Right renal cortex interstitium (tissue), 3 donors: Measurements from ENCODE around the gene TNRC18. TPM values are rescaled to one million over a fixed set of nuclear protein-coding genes. Genes with fewer than 3 reads are reported as not detected.
"Not testable (repeated sequence)": the region's sequence is repeated elsewhere in the genome, so short reads cannot be mapped to it uniquely, and the experiment has no call there.

Experiments
- DNase-seq, 3 donors: peaks; one replicate each; pipeline ENCODE4 v3.0.0-alpha.2; 2013; ENCODE audit warnings: low read depth in 3 of 3, low spot score in 2 of 3
- polyA plus RNA-seq, 3 donors: library from polyadenylated mRNA; unstranded; fragments of 120-200 nt; gene quantifications; one replicate each; pipeline ENCODE4 v1.2.1, GENCODE V29; 2013; ENCODE audit not compliant: insufficient read length in 3 of 3

TNRC18 gene
- polyA plus RNA-seq = 100 to 1,000 TPM in 1 of 3 donors, 10 to 100 TPM in 2; 89.2 to 111 (median 99.0) TPM

- DNase-seq = no peak
Measured at GRCh38 chr7:5423306-5423975, at the start of gene TNRC18. TNRC18 (minus strand) TSS chr7:5423834; CDS start chr7:5421246, 2,588 bp downstream.

- DNase-seq = no peak
Measured at GRCh38 chr7:5472432-5473315, 49.0 kb upstream of the TNRC18 start.

GRCh38 chr7:5471623-5472022 lies 48.0 kb upstream of the TNRC18 start:
- not testable (repeated sequence) for DNase-seq

- no peak for DNase-seq
Measured at GRCh38 chr7:5470816-5471215, 47.2 kb upstream of the TNRC18 start.

- DNase-seq = no peak
Measured at GRCh38 chr7:5470167-5470532, 46.5 kb upstream of the TNRC18 start.

- no peak for DNase-seq
Measured at GRCh38 chr7:5469375-5470166, 45.9 kb upstream of the TNRC18 start.

- no peak for DNase-seq
Measured at GRCh38 chr7:5467645-5468044, 44.0 kb upstream of the TNRC18 start.

GRCh38 chr7:5466551-5466950 lies 42.9 kb upstream of the TNRC18 start:
- DNase-seq = no peak

- DNase-seq = no peak
Measured at GRCh38 chr7:5463031-5463430, 39.4 kb upstream of the TNRC18 start.

- DNase-seq = no peak
Measured at GRCh38 chr7:5462216-5462615, 38.6 kb upstream of the TNRC18 start.

- DNase-seq = no peak
Measured at GRCh38 chr7:5458921-5459480, 35.4 kb upstream of the TNRC18 start.

- no peak for DNase-seq
Measured at GRCh38 chr7:5457245-5457735, 33.7 kb upstream of the TNRC18 start.

GRCh38 chr7:5456409-5456808 lies 32.8 kb upstream of the TNRC18 start:
- no peak for DNase-seq

GRCh38 chr7:5455581-5456219 lies 32.1 kb upstream of the TNRC18 start:
- no peak for DNase-seq

- DNase-seq = no peak
Measured at GRCh38 chr7:5455175-5455574, 31.5 kb upstream of the TNRC18 start.

- DNase-seq = no peak
Measured at GRCh38 chr7:5454485-5454884, 30.9 kb upstream of the TNRC18 start.

- no peak for DNase-seq
Measured at GRCh38 chr7:5453566-5454075, 30.0 kb upstream of the TNRC18 start.

- DNase-seq = no peak
Measured at GRCh38 chr7:5452937-5453540, 29.4 kb upstream of the TNRC18 start.

- no peak for DNase-seq
Measured at GRCh38 chr7:5452470-5452899, 28.9 kb upstream of the TNRC18 start.
